SK-N-MC (cell line): Measurements from ENCODE around the gene TTC9.

Experiments
- EZH2 ChIP-seq: fragments of 200-600 bp; sonication (generic); IDR thresholded peaks from one replicate; pipeline ENCODE4 v1.6.1; 2017; ENCODE audit warnings: antibody characterized with exemption
- FOXP2 ChIP-seq: optimal IDR thresholded peaks from 2 replicates; pipeline ENCODE3; 2011; ENCODE audit warnings: mild to moderate bottlenecking, moderate library complexity; ENCODE audit not compliant: insufficient read depth; ENCODE audit errors: extremely low read length, control extremely low read depth
- POLR2AphosphoS5 ChIP-seq: IDR thresholded peaks from 2 replicates; pipeline ENCODE4 v1.6.1; 2012; ENCODE audit warnings: mild to moderate bottlenecking, low read depth, low read length, borderline replicate concordance

- TF ChIP-seq POLR2AphosphoS5 (no peak), EZH2 (no peak), FOXP2 (no peak)
These were observed 63.2 kb downstream of the TTC9 start for GRCh38 chr14:70704960-70705359.
